Activated effector memory CD4-positive, alpha-beta T cell treated with anti-CD3 and anti-CD28 coated beads, Interleukin-2, amount 50 U/mL, for 16 hours (primary cell): ENCODE data around the gene ZNF57.
"Not testable (repeated sequence)": the region's sequence is repeated elsewhere in the genome, so short reads cannot be mapped to it uniquely, and the experiment has no call there.

Experiments used
- DNase-seq: peaks from one replicate; pipeline ENCODE4 v3.0.0-alpha.2; 2020

ZNF57 gene

GRCh38 chr19:2902590-2903218, 2.0 kb downstream of the ZNF57 start:
- DNase-seq = no peak

GRCh38 chr19:2903326-2903725, 2.6 kb downstream of the ZNF57 start:
- DNase-seq = not testable (repeated sequence)

GRCh38 chr19:2905918-2906519, 5.3 kb downstream of the ZNF57 start:
- DNase-seq = no peak

GRCh38 chr19:2906631-2907195, 6.0 kb downstream of the ZNF57 start:
- no peak for DNase-seq

GRCh38 chr19:2912306-2912705, 11.6 kb downstream of the ZNF57 start:
- no peak for DNase-seq

- DNase-seq = peak; percentile 2
Observed at GRCh38 chr19:2917275-2918184, 16.8 kb downstream of the ZNF57 start.

GRCh38 chr19:2922987-2923386, 22.3 kb downstream of the ZNF57 start:
- DNase-seq = peak; percentile 42

GRCh38 chr19:2923510-2923909, 22.8 kb downstream of the ZNF57 start:
- peak; percentile 9 for DNase-seq

- DNase-seq = no peak
Observed at GRCh38 chr19:2926341-2927031, 25.8 kb downstream of the ZNF57 start.

GRCh38 chr19:2927032-2927430, 26.3 kb downstream of the ZNF57 start:
- DNase-seq = no peak

- no peak for DNase-seq
Observed at GRCh38 chr19:2933490-2933910, 32.8 kb downstream of the ZNF57 start.

GRCh38 chr19:2935863-2936262, 35.1 kb downstream of the ZNF57 start:
- DNase-seq = not testable (repeated sequence)

- DNase-seq = no peak
Observed at GRCh38 chr19:2942928-2943640, 42.4 kb downstream of the ZNF57 start.

- DNase-seq = no peak
Observed at GRCh38 chr19:2944403-2944774, 43.7 kb downstream of the ZNF57 start.

- DNase-seq = peak; percentile 99
Observed at GRCh38 chr19:2944775-2945574, 44.2 kb downstream of the ZNF57 start, which contains the start of gene ZNF77. ZNF77 (minus strand) TSS chr19:2944971; CDS start chr19:2944840, 131 bp downstream.

GRCh38 chr19:2945575-2946184, 45.0 kb downstream of the ZNF57 start:
- no peak for DNase-seq

- DNase-seq = no peak
Observed at GRCh38 chr19:2949939-2950285, 49.2 kb downstream of the ZNF57 start.

GRCh38 chr19:2950286-2951124, 49.8 kb downstream of the ZNF57 start:
- DNase-seq = peak; percentile 100

GRCh38 chr19:2952953-2953481, 52.3 kb downstream of the ZNF57 start:
- DNase-seq = no peak

- DNase-seq = no peak
Observed at GRCh38 chr19:2957160-2957559, 56.4 kb downstream of the ZNF57 start.
